GM12801 (cell line): Measurements from ENCODE around the gene SYTL3.

Experiments
- CTCF ChIP-seq: IDR thresholded peaks from one replicate; pipeline ENCODE4 v1.5.1; 2011; ENCODE audit warnings: control low read depth; ENCODE audit not compliant: insufficient read length; ENCODE audit errors: extremely low read depth

The SYTL3 gene

GRCh38 chr6:158770533-158771330 lies 120.9 kb downstream of the SYTL3 start:
- no peak for TF ChIP-seq CTCF

GRCh38 chr6:158771399-158772152 lies 121.7 kb downstream of the SYTL3 start:
- no peak for TF ChIP-seq CTCF

- TF ChIP-seq CTCF, result no peak
These were observed 122.3 kb downstream of the SYTL3 start for GRCh38 chr6:158772172-158772571.

GRCh38 chr6:158772851-158773371 lies 123.1 kb downstream of the SYTL3 start:
- no peak for TF ChIP-seq CTCF

- TF ChIP-seq CTCF, result no peak
These were observed 124.0 kb downstream of the SYTL3 start for GRCh38 chr6:158773581-158774449.

GRCh38 chr6:158774717-158775449 lies 125.0 kb downstream of the SYTL3 start:
- TF ChIP-seq CTCF, result no peak
